NCI-H187 treated with DMSO at 0.1 percent for 48 hours (cell line): ENCODE data around the gene PKDREJ.
"Not testable (repeated sequence)": the region's sequence is repeated elsewhere in the genome, so short reads cannot be mapped to it uniquely, and the experiment has no call there.

Experiments
- DNase-seq: peaks from one replicate; lab custom pipeline; 2025; lab: John Stamatoyannopoulos, UW

Gene PKDREJ

DNA sequence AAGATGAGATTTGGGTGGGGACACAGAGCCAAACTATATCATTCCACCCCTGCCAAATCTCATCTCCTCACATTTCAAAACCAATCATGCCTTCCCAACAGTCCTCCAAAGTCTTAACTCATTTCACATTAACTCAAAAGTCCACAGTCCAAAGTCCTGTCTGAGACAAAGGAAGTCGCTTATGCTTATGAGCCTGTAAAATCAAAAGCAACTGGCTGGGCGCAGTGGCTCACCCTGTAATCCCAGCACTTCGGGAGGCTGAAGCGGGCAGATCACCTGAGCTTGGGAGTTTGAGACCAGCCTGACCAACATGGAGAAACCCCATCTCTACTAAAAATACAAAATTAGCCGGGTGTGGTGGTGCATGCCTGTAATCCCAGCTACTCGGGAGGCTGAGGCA, 1.4 kb upstream of the PKDREJ start:
- not testable (repeated sequence) for DNase-seq

DNA sequence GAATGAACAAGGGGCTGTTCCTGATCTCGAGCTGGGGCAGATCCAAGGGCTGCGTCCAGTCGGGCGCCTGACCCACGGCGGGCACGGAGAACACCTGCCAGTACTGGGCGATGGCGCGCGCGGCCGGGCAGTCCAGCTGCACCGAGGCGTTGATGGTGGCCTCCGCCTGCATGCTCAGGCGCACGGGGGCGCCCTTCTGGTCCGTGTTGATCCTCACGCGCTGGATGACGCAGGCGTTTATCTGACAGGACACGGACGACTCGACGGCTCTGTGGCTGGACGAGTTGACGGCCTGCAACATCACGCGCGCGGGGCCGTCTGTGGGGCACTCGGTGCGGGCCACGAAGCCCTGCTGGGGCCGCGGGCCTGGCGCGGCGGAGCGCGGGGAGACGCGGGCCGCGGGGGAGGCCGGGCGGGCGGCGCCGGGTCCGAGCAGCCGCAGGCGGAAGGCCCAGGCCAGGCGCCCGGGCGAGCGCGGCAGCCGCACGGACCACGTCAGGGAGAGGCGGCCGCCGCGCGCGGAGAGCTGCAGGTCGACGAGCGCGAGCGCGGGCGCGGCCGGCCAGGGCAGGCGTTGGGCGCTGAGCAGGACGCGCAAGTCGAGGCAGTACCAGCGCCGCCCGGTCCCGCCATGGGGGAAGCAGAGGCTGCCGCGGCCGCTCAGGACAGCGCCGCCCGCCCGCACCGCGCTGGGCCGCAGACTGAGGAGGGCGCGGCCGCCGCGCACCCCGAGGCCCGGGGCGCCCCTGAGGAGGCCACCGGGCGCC, 511 bp downstream of the PKDREJ start:
- DNase-seq: no peak

DNA sequence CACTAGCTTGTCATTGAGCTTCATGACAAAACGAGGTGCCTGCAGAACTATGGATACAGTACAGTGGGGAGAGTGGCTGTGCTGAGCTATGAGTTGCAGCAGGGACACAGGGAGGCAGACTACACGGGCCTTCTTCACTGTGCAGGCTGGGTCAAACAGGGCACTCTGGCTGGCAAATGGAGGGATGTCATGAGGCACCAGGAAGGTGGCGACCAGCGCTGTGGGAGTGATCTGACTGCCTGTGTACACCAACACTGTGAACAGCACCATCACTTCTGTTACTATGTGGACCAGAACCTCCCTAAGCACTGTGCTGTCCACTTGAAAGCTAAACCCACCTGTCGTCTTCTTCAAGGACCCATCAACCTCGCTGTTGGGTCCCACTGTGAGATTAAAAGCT, 3.1 kb downstream of the PKDREJ start:
- no peak for DNase-seq

DNA sequence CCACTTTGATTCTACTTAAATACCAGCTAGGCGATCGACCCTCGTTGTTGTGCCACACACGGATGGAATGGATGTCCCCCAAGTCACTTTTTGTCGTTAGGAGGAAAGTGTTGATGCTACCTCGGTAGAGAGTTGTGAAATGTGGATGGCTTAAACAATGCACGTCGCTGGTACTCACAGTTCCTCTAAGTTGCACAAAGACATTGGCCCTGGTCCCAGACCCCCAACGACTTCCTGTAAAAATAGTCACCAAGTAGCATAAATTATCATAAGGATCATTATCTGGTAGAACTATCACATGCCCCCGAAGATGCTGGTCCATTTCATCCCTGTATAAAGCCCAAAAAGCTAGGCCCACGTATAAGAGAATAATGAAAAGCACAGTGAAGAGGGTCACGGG, 3.8 kb downstream of the PKDREJ start:
- no peak for DNase-seq

GRCh38 chr22:46256358-46256958, 6.7 kb downstream of the PKDREJ start:
- no peak for DNase-seq

DNA sequence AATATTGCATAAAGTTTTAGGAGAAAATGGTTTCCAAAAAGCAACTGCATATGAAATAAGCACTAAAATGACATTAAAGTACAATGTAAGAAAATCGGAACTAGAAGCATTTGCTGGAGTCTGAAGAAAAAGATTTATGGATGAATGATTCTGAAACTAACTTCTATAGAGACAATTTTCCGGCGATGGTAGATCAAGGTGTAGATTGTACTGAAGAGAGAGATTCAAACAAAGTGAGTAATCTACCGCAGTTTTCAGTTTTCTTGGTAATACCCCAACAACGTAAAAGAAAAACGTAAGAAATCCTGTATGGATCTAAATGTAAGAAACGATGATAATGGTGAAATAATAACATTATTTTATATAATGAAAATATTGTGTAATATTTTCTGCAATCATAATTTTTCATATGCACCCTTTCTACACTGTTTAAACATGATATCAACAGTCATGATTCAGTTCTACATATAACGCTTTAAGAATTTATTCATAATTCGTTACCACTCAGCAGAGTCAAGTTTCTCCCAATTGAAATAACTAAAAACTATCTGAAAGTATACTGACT, 11.2 kb downstream of the PKDREJ start:
- no peak for DNase-seq

DNA sequence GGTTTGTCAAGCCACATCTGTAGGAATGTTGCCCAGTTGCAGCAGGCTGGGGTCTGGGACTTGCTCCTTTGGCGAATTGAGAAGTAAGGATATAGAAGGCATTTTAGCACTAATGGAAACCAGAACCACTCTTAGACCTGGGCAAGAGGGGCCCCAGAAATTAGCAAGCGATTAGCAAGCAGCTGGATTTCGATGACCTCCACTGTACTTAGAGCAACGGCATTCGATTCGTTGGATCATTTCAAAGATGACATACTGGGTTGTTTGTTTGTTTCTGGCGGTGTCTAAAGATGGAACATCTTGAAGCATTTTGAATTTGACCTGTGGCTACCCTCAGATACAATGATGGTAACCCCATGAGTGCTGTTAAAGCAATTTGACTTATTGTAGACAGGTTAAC, 11.9 kb downstream of the PKDREJ start:
- no peak for DNase-seq

DNA sequence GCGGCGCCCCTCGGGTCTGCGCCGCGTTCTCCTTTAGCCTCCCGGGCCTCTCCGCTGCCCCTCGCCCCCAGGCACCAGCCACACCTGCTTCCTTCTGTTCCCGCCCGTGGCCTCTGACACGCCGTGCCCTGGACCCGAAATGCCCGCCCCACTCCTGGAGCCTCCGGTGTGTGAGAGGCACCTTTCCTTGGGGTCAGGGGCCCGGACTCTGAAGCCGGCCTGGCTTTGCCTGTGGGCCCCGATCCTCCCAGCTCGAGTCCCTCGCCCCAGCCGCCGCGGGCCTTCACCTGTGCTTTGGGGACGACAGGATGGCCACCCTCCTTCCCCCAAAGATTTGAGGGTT, 12.4 kb downstream of the PKDREJ start:
- no peak for DNase-seq

- DNase-seq: no peak
Measured at GRCh38 chr22:46250035-46250782, 12.9 kb downstream of the PKDREJ start, which contains the start of gene CDPF1. TSS of gene CDPF1 (minus strand) at chr22:46250293. CDS start at chr22:46248284, 2,009 bp downstream.

DNA sequence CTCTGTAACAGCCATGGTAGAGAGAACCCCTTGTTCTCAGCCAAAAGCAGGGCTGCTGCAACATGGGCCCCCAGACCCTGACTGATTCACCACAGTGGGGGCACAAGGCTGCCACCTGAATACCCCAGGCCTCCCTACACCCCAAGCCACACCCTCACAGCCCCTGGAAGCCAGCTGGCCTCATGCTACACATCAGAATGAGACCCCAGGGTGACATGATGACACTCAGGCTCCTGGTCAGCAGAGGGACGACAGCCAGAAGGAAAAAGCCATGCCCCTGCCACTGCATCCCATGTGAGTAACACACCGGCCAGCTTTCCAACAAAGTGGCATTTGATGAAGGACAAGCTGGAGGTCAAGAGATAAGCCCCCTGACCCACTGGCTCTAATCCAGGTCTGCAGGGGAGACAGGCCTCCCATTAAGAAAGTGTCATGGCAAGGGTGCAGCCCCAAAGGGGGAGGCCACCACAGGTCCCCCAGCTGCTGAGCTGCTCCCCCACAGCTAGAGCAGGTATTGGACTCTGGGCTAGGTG, 15.6 kb downstream of the PKDREJ start:
- no peak for DNase-seq

- DNase-seq: no peak
Measured at GRCh38 chr22:46246178-46246577, 17.0 kb downstream of the PKDREJ start.

DNA sequence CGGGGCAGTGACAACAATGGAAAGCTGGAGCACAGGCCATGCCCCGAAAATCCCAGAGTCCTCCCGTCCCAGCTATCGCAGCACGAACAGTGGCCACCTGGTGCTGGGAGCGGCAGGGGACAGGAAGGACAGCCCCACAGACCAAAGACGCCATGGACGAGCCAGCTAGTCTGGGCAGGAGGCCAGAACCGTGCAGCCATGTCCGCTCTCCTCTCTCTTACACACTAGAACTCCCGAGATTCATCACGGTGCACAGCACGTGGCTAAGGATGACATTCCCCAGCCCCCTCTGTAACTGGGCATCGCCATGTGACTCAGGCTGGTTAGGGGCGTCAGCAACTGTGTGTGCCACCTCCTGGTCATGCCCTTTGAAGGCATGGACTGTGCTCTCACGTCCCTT, 17.6 kb downstream of the PKDREJ start:
- no peak for DNase-seq

GRCh38 chr22:46244771-46245170, 18.4 kb downstream of the PKDREJ start:
- no peak for DNase-seq

- DNase-seq: no peak
Measured at GRCh38 chr22:46242076-46242475, 21.1 kb downstream of the PKDREJ start.

DNA sequence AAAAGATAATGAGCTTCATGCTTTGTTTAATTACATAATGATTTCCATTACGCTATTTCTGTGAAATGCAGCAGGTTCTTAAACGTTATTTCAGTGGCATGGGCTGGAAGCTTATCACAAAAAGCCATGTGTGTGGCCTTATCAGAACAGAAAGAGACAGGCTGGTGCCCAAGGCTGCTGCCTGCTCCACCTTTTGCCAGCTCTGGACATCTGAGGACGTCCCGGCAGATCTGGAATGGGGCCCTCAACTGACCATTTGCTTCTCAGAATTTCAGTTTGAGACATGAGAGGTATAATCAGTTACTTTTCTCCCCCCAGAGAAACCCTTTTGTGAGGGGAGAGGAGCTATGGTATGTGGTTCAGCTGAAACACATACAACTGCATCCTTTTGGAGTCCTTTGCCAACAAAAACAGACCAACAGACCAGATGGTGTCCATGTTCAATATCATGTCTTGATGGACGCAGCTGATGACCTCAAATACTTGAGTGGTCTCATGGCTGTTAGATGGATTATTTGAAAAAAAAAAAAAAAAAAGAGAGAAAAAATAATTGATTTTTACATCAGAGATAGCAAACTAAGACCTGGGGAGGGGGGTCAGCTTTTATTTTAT, 21.6 kb downstream of the PKDREJ start:
- DNase-seq: no peak

DNA sequence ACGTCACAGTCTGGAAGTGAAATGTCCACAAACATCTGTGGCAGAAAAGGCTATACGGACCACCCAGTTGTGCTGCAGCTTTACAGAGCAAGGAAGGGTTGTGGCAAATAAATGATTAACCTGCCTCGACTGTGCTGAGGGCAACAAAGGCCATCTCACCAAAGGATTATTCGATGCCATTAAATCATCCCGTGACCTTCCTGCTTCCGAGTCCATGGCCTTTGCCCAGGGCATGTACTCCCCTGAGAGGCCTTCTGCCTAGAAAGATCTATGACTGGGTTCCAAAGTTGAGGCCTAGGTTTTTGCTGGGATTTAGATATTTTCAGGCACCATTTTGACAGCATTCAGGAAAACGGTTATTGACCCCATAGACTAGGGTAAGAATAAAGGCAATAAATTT, 22.2 kb downstream of the PKDREJ start:
- no peak for DNase-seq

GRCh38 chr22:46240506-46240905, 22.6 kb downstream of the PKDREJ start:
- DNase-seq: no peak

GRCh38 chr22:46240073-46240472, 23.1 kb downstream of the PKDREJ start:
- no peak for DNase-seq

GRCh38 chr22:46239261-46240048, 23.7 kb downstream of the PKDREJ start:
- DNase-seq: no peak

DNA sequence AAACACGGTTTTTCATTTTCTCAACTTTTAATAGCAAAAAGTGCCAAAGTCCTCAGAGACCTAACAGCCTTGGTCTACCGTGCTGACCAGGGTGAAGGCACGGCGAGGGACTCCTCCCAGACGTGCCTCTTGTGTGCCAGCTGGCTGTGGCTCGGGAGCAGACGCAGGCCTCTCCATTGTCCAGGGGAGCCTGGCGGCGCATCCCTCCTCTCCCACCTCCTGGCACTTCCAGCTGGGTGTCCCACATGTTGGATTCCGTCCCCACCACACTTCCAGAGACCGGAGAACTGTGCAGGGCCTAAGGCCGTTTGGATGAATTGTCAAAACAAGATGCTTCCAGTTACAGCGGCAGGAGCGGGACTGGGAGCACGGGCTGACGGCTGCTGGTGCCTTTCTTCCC, 24.6 kb downstream of the PKDREJ start:
- DNase-seq: no peak

GRCh38 chr22:46237453-46238124, 25.6 kb downstream of the PKDREJ start:
- no peak for DNase-seq
